Effector memory CD8-positive, alpha-beta T cell (primary cell): Measurements from ENCODE around the gene PIK3IP1.

Experiments
- ATAC-seq: fragments of 150-1000 bp; cut with Tn5 transposase; replicated peaks from 2 replicates; pipeline ENCODE4 v1.10.0; 2021; ENCODE audit warnings: mild to moderate bottlenecking, moderate library complexity
- DNase-seq, 3 experiments: peaks; one replicate each; pipeline ENCODE4 v3.0.0; 2021
- H3K27ac Mint-ChIP-seq, 2 donors: one replicate each; pipeline ENCODE4 v1.8.0; 2022; ENCODE audit warnings: mild to moderate bottlenecking in 2 of 2, mixed read lengths in 2 of 2, moderate library complexity in 2 of 2
- H3K27me3 Mint-ChIP-seq, 2 donors: one replicate each; pipeline ENCODE4 v1.8.0; 2022; ENCODE audit warnings: mixed read lengths in 2 of 2
- H3K36me3 Mint-ChIP-seq: one replicate; pipeline ENCODE4 v1.8.0; 2022; ENCODE audit warnings: mild to moderate bottlenecking, moderate library complexity, mixed read lengths; ENCODE audit not compliant: insufficient read depth
- H3K4me1 Mint-ChIP-seq, 2 donors: one replicate each; pipeline ENCODE4 v1.8.0; 2022; ENCODE audit warnings: low read depth in 2 of 2, mixed read lengths in 2 of 2
- H3K4me3 Mint-ChIP-seq, 2 donors: one replicate each; pipeline ENCODE4 v1.8.0; 2022; ENCODE audit warnings: mild to moderate bottlenecking in 2 of 2, mixed read lengths in 2 of 2, moderate library complexity in 2 of 2
- H3K9me3 Mint-ChIP-seq, 2 donors: one replicate each; pipeline ENCODE4 v1.8.0; 2022; ENCODE audit warnings: mixed read lengths in 2 of 2
- total RNA-seq, 9 experiments: gene quantifications; one replicate each; lab custom pipeline; 2026; lab: John Stamatoyannopoulos, UW

The PIK3IP1 gene
- 35.8 to 705 (median 396) reads per million in 9 experiments for total RNA-seq

- Mint-ChIP-seq H3K36me3 (peaks cover 66% of the 10 kb centered on the region), H3K4me1 (peaks cover 52% of the 10 kb centered on the region in 2 donors), H3K9me3 (no peaks in the 10 kb centered on the region), H3K4me3 (peak within 1 kb of the TSS; percentile 93 to 96), H3K27me3 (no peaks in the 10 kb centered on the region), H3K27ac (peak within 1 kb of the TSS; percentile 99 to 100)
- ATAC-seq: peak; percentile 41
- DNase-seq: peak; percentile 78 to 83 (median 79)
Observed at GRCh38 chr22:31292236-31292989, at the start of gene PIK3IP1. Gene PIK3IP1, minus strand, starts transcription at chr22:31292488. Its CDS starts 144 bp downstream, at chr22:31292344.

GRCh38 chr22:31341386-31342088 is 49.2 kb upstream of the PIK3IP1 start:
- Mint-ChIP-seq H3K27ac (peak overlapping the region in 1 of 2 donors; percentile 93), H3K4me1 (peaks cover 65 to 73% of the 10 kb centered on the region in 2 donors), H3K27me3 (no peaks in the 10 kb centered on the region), H3K36me3 (peaks cover 44% of the 10 kb centered on the region), H3K9me3 (no peaks in the 10 kb centered on the region), H3K4me3 (peak overlapping the region; percentile 28 to 78)
- ATAC-seq: no peak
- no peak for DNase-seq

- Mint-ChIP-seq H3K9me3 (no peaks in the 10 kb centered on the region), H3K27me3 (no peaks in the 10 kb centered on the region), H3K27ac (peak overlapping the region; percentile 49 to 75), H3K36me3 (peaks cover 44% of the 10 kb centered on the region), H3K4me1 (peaks cover 67 to 75% of the 10 kb centered on the region in 2 donors), H3K4me3 (peak overlapping the region in 1 of 2 donors; percentile 28)
- DNase-seq (no peak), ATAC-seq (no peak)
Observed at GRCh38 chr22:31340765-31341247, 48.5 kb upstream of the PIK3IP1 start.

- H3K9me3 Mint-ChIP-seq: no peaks in the 10 kb centered on the region
- peaks cover 66 to 75% of the 10 kb centered on the region in 2 donors for H3K4me1 Mint-ChIP-seq
- peak overlapping the region; percentile 49 to 75 for H3K27ac Mint-ChIP-seq
- H3K36me3 Mint-ChIP-seq: peaks cover 43% of the 10 kb centered on the region
- H3K4me3 Mint-ChIP-seq: no peak overlapping the region
- no peaks in the 10 kb centered on the region for H3K27me3 Mint-ChIP-seq
- ATAC-seq: no peak
- DNase-seq: no peak
Observed at GRCh38 chr22:31340360-31340759, 48.1 kb upstream of the PIK3IP1 start.

GRCh38 chr22:31339148-31339832 is 47.0 kb upstream of the PIK3IP1 start:
- Mint-ChIP-seq H3K4me1 (peaks cover 66 to 77% of the 10 kb centered on the region in 2 donors), H3K4me3 (no peak overlapping the region), H3K27me3 (no peaks in the 10 kb centered on the region), H3K27ac (peak overlapping the region; percentile 73 to 75), H3K9me3 (no peaks in the 10 kb centered on the region), H3K36me3 (peaks cover 38% of the 10 kb centered on the region)
- DNase-seq (no peak), ATAC-seq (no peak)

GRCh38 chr22:31337178-31337577 is 44.9 kb upstream of the PIK3IP1 start:
- peaks cover 49% of the 10 kb centered on the region for H3K36me3 Mint-ChIP-seq

GRCh38 chr22:31334329-31334728 is 42.0 kb upstream of the PIK3IP1 start:
- no peak for DNase-seq
- H3K4me3 Mint-ChIP-seq: no peak overlapping the region
- no peaks in the 10 kb centered on the region for H3K27me3 Mint-ChIP-seq
- peak overlapping the region; percentile 52 to 59 for H3K27ac Mint-ChIP-seq
- H3K36me3 Mint-ChIP-seq: peaks cover 54% of the 10 kb centered on the region
- peaks cover 39% of the 10 kb centered on the region in 2 donors for H3K4me1 Mint-ChIP-seq
- ATAC-seq: no peak
- no peaks in the 10 kb centered on the region for H3K9me3 Mint-ChIP-seq

More at GRCh38 chr22:31337178-31337577, 44.9 kb upstream of the PIK3IP1 start:
- ATAC-seq: no peak
- no peak overlapping the region for H3K4me3 Mint-ChIP-seq
- H3K9me3 Mint-ChIP-seq: no peaks in the 10 kb centered on the region
- no peaks in the 10 kb centered on the region for H3K27me3 Mint-ChIP-seq
- H3K27ac Mint-ChIP-seq: peak overlapping the region; percentile 67 to 69
- no peak for DNase-seq
- peaks cover 60 to 64% of the 10 kb centered on the region in 2 donors for H3K4me1 Mint-ChIP-seq

GRCh38 chr22:31333641-31334040 is 41.4 kb upstream of the PIK3IP1 start:
- Mint-ChIP-seq H3K27me3 (no peaks in the 10 kb centered on the region), H3K27ac (peak overlapping the region; percentile 59 to 64), H3K4me3 (no peak overlapping the region), H3K36me3 (peaks cover 51% of the 10 kb centered on the region), H3K9me3 (no peaks in the 10 kb centered on the region), H3K4me1 (peaks cover 34 to 36% of the 10 kb centered on the region in 2 donors)
- no peak for DNase-seq
- no peak for ATAC-seq

- H3K36me3 Mint-ChIP-seq: peaks cover 48% of the 10 kb centered on the region
- H3K27me3 Mint-ChIP-seq: no peaks in the 10 kb centered on the region
- H3K4me1 Mint-ChIP-seq: peaks cover 28 to 31% of the 10 kb centered on the region in 2 donors
- DNase-seq (no peak), ATAC-seq (no peak)
- no peaks in the 10 kb centered on the region for H3K9me3 Mint-ChIP-seq
- H3K4me3 Mint-ChIP-seq: no peak overlapping the region
- H3K27ac Mint-ChIP-seq: peak overlapping the region; percentile 18 to 64
Observed at GRCh38 chr22:31332886-31333285, 40.6 kb upstream of the PIK3IP1 start.

- Mint-ChIP-seq H3K27me3 (no peaks in the 10 kb centered on the region), H3K4me1 (peaks cover 23 to 24% of the 10 kb centered on the region in 2 donors), H3K4me3 (no peak overlapping the region), H3K27ac (no peak overlapping the region), H3K36me3 (peaks cover 49% of the 10 kb centered on the region), H3K9me3 (no peaks in the 10 kb centered on the region)
- DNase-seq (no peak), ATAC-seq (no peak)
Observed at GRCh38 chr22:31332010-31332409, 39.7 kb upstream of the PIK3IP1 start.

GRCh38 chr22:31329453-31330215 is 37.3 kb upstream of the PIK3IP1 start:
- Mint-ChIP-seq H3K27me3 (no peaks in the 10 kb centered on the region), H3K4me3 (no peak overlapping the region), H3K36me3 (peaks cover 56% of the 10 kb centered on the region), H3K27ac (no peak overlapping the region), H3K9me3 (no peaks in the 10 kb centered on the region), H3K4me1 (peaks cover 11 to 14% of the 10 kb centered on the region in 2 donors)
- no peak for ATAC-seq
- no peak for DNase-seq

- Mint-ChIP-seq H3K27ac (peak overlapping the region in 1 of 2 donors; percentile 10), H3K27me3 (no peaks in the 10 kb centered on the region), H3K4me1 (peaks cover 5 to 10% of the 10 kb centered on the region in 2 donors), H3K9me3 (no peaks in the 10 kb centered on the region), H3K4me3 (no peak overlapping the region), H3K36me3 (peaks cover 50% of the 10 kb centered on the region)
- ATAC-seq (no peak), DNase-seq (no peak)
Observed at GRCh38 chr22:31329029-31329428, 36.7 kb upstream of the PIK3IP1 start.
